GM19397 (cell line): Measurements from ENCODE around the gene ALDH1B1.

ENCODE experiments used
- ATAC-seq: cut with Tn5 transposase; IDR thresholded peaks from one replicate; pipeline ENCODE4 v1.9.1; 2021; ENCODE audit warnings: mild to moderate bottlenecking, moderate library complexity; ENCODE audit not compliant: unreplicated experiment

The ALDH1B1 gene

DNA sequence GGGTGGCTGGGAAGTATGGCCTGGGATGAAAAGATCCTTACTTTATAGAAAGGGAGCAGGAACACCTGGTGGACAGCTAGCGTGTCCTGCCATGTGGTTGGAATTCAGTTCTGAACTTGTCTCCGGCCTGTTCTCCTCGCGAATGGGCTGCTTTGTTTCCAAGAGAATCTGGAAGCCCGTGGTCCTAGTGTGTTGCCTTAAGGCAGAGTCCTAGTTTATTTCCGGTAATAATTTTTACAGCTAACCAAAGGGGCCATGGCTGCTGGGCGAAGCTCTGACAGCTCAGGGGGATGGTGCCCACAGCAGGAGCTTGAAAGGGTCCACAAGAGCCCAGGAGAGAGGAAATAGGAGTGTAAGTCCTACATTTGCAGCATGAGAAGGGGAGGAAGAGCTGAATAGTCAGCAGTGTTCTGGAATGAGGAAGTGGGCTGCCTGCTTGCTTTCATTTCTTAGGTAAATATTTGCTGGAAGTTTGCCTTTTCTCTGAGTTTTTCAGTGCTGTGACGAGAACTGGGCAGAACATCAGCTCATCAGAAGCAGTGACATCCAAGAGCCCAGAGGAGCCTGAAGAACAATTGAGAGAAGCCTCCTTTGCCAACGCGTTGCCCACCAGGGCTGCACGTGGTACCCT is 44.8 kb downstream of the ALDH1B1 start:
- ATAC-seq: peak; percentile 66

DNA sequence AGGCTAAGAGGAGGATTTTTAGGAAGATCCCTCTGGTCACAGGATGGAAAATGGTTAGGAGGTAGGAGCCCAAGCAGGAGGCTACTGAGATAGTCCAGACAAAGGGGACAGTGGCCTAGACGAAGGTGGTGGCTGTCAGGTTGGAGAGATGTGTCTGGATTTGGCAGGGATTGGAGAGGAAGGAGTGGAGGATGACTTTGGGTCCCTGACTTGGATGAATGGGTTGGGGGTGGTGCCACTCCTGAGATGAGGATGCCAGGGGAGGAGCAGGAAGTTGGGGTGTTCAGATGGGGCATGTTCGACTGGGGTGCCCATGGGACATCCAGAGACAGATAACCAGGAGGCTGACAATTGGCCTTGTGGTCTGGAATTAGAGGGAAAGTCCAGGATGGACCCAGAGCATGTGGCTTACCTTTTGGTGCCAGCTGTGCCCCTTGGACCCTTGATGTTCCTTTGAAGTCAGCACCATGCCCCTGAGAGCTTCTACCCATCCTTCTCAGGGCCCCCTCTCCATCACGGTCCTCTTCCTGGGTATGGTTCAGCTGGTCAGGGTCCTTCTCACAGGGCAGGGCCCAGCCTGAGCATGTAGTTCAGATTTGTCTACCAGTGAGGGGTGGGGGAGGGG is 46.9 kb downstream of the ALDH1B1 start:
- no peak for ATAC-seq

DNA sequence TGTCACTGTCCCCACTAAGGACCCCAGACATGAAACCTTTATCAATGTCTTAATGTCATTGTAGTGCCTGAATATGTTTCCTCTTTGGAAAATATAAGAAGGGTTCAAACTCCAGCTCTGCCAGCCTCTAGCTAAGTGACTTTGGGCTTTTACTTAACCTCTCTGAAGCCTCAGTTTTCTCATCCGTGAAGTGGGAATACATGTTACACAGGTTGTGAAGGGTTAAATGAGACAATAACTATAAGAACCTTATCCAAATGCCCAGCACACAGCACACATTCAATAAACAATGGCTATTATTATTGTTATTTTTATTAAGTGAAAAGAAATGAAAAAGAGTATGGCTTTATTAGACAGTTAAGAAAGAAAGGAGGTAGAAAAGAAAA is 47.4 kb downstream of the ALDH1B1 start:
- no peak for ATAC-seq

DNA sequence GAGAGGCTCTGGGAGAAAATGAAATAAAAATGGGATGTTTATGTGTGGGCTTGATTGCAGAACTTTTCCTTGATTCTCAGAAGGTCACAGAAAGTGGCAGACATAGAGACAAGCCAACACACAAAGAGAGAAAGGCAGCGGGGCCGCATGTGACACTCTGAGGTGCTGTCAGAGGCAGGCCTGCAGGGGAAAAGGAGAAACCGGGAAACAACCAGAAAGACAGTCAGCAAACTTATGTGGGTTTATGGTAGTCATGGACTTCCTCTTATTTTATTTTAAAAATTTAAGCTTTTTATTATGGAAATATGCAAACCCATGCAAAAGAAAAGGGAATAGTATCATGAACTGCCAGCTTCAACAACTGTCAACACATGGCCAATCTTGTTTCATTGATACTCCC is 48.0 kb downstream of the ALDH1B1 start:
- no peak for ATAC-seq

DNA sequence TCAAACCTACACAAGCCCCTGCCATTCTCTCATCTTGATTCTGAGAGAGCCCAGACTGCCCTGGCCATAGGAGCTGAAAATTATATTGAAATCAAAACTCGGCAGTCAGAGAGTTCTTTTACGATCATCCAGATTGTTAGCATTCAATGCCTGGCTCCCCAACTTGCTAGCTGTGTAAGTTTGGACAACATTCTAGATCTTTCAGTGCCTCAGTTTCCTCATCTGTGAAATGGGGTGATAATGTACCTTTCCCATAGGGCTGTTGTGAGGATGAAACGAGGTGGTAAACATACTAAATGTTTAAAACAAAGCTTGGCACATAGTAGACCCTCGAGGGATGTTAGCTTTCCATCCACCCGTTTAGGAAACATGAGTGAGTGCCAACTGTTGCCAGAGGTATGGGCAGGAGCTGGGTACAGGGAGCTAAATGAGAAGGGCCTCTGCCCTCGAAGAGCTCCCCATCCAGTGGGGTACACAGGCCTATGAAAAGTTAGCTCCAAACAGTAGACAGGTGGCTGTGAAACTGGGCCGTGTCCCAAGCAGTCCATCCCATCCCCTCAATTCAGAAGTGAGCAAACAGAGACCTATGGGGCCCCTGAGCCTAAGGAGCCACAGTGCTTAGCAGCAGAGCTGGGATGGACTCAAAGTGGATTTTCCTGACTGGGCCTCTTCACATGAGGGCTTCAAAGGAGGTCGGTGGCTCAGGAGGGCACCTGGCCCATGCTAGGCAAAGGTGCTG is 49.0 kb downstream of the ALDH1B1 start:
- no peak for ATAC-seq

DNA sequence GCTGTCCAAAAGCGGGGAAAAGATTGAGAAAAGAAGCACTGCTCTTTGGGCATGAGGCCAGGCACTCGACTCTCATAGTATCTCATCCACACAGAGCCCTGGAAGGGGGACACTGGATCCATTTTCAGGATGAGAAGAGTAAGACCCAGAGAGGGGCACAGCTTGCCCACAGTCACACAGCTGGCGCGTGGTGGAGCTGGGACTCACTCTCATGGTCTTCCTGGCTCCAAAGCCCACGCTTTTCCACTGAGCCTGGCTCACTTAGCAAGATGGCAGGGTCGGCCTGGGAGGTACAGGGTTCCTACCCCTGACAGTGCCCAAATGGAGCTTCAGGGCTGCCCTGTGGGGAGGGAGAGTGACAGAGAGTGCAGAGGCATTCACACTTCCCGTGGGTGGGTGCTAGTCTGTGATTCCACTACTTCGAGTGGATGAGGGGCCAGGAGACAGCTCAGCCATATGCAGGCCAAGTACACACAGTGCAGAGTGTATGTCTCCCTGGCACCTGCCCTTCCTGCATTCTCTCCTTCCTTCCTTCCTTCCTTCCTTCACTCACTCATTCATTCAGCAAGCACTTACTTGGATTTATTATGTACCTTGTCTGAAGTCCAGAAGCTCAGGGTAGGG is 50.1 kb downstream of the ALDH1B1 start:
- no peak for ATAC-seq

DNA sequence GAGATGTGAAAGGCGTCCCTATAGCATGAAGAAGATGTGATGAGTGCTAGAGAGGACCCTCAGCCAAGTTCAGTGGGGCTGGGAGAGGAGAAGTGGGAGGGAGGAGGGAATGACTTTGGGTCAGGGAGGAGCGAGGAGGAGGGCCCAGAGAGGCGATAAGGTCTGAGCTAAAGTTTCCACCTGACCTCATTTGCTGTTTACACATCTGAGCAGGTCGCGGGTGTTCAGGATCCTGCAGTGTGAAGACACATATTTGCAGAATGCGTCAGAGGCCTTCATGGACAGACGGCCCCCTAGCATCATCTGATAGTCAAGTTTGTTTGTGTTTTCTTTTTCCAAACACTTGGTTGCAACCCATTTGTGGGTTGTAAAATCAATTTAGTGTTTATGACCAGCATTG is 50.7 kb downstream of the ALDH1B1 start:
- ATAC-seq: no peak

DNA sequence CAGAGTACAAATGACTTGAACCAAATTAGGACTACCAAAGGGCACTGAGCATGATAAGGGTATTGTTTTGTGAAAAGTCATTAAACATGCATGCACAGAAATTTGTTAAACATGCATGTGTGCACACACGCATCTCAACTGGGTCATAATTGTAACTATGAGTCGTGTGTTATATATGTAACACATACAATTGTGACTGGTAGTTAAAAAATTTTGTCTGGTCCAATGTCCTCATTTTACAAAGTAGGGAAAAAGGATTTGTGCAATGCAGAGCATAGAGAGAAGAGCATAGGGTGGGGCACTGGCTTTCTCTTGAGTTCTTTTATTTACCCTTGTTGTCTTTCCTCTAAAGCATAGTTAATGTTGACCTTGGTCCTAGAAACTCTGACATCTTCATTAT is 51.1 kb downstream of the ALDH1B1 start:
- ATAC-seq: no peak

DNA sequence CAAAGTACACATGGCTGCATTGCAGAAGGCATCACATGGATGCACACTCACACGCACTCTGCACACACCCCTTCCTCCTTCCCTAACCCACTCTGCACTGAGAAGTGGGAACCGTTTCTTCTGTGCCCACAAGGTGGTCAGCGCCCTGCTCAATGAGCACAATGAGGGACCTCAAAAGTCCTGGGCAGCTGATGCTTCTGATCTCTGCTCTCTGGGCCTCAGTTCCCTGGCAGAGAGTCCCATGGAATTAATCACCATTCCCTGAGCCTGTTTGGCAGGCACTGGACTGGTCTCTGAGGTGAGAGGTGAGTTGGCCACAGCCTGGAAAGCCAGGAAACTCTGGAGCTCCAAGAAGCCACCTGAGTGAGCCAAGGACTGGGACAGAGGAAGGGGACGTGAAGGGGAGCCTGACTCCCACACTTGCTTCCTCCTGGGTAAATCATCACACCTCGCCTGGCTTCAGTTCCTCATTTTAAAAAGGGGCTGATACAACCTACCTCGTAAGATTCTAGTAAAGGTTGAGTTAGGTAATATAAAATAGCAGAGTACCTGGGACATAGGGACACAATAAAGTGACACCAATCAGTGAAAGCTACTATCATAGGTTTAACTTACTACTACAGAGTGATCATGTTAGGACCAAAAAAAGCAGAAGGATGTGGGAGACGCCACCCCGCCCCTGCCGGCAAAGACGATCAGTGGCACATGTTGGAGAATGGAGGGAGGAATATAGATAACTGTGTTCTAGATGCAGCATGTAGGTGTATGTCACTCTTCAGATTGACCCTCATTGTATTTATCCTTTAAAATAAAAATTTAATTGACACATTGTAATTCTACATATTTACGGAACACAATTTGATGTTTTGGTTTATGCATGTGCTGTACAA is 52.9 kb downstream of the ALDH1B1 start:
- peak; percentile 93 for ATAC-seq

DNA sequence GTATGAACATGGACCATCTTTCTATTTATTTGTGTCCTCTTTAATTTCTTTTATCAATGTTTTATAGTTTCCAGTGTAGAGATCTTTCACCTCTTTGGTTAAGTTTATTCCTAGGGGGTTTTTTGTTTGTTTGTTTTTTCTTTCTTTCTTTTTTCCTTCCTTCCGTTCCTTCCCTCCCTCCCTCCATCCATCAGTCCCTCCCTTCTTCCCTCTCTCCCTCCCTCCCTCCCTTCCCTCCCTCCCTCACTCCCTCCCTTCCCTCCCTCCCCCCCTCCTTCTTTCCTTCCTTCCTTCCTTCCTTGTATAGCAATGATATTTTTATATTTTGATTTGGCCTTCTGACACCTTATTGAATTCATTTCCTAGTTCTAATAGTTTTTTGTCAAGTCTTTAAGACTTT is 55.2 kb downstream of the ALDH1B1 start:
- ATAC-seq: no peak
